CD4-positive, alpha-beta T cell treated with Interferon gamma for 1 hour (primary cell): ENCODE data around the gene TNN.

Experiments used
- DNase-seq: peaks from one replicate; pipeline ENCODE4 v3.0.0-alpha.2; 2020

Gene TNN

DNA sequence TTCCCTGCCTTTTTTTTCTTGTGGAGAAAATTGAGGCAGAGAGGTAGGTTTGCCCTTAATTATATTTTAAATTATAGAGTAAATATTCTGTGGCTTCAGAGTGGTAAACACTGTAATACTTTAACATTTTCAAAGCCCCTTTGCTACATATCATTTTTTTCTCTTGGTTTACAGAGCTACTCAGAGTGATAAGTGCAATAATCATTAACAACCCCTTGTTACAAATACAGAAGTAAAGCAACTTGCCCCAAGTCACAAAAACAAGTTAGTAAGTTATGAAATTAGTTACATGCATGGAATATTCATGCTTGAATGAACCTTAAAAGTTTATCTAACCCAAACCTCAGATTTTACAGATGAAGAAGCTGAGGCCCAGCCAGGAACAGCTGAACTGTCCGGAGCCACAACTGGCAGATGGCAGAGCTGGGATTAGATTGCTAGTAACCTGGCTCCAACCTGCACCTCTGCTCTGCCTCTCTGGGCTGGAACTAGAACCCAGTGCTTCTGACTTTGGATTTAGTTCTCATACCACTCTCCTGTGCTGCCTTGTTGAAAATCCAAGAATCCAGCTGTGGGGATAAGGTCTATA, 48.7 kb downstream of the TNN start:
- DNase-seq: no peak

DNA sequence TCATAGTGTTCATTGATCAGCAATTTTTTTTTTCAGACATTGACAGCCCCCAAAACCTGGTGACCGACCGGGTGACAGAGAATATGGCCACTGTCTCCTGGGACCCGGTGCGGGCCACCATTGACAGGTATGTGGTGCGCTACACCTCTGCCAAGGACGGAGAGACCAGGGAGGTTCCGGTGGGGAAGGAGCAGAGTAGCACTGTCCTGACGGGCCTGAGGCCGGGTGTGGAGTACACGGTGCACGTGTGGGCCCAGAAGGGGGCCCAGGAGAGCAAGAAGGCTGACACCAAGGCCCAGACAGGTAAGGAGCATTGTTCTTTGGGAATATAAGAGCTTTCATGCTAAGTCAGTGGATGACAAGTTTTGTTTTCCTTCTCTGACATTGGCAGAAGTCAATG, 49.3 kb downstream of the TNN start:
- DNase-seq: no peak

DNA sequence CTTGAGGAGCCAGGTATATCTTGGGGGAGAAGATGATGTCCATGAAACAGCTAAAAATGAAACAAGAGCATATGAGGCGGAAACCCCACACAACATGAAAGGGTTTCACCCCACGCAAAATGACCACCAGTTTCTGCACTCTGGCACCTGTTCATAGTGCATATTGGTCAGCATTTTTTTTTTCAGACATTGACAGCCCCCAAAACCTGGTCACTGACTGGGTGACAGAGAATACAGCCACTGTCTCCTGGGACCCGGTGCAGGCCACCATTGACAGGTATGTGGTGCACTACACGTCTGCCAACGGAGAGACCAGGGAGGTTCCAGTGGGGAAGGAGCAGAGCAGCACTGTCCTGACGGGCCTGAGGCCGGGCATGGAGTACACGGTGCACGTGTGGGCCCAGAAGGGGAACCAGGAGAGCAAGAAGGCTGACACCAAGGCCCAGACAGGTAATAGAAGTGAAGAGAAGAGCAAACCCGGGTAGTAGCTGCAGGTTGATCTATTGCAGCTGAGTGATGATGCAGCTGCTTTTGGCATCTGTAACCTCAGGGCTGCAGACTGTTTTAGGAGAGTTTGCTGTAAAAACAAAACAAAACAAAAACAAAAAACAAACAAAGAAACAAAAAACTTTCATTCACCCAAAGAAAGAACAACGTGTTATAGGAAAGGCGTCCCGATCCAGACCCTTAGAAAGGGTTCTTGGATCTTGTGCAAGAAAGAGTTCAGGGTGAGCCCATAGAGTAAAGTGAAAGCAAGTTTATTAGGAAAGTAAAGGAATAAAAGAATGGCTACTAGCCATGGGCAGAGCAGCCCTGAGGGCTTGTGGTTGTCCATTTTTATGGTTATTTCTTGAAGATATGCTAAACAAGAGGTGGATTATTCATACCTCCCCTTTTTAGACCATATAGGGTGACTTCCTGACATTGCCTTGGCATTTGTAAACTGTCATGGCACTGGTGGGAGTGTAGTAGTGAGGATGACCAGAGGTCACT, 51.0 kb downstream of the TNN start:
- no peak for DNase-seq

DNA sequence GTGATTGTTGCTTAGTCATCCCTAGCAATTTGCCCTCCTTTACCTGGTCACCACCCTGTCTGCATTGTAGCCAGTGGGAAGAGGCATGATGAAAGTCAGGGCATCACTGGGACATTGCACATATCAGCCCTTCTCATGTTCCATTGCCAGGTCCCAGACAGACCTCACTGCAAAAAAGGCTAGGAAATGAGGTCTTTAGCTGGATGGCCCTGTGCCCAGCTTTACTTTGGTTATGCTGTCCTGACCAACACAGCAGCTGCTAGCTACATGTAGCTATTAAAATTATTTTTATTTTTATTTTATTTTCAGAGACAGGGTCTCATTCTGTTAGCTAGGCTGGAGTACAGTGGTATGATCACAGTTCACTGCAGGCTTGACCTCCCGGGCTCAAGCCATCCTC, 52.9 kb downstream of the TNN start:
- DNase-seq: no peak

DNA sequence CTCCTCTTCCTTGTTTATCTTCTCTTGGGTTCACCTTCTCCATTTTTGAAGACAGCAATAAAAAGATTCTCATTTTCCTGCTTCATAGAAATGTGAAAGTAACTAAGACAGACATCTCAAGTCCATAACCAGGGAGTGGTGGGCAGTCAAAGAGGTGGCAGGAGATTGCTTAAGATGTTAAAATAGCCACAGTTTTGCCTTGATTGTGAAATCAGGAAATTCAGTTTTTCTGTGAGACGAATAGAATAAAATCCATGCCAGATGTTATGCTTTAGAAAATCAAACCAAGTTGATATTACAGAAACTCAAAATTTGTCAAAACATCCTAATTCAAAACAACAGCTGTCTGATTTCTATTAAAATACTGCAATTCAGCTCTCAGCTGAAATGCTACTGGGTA, 57.2 kb downstream of the TNN start:
- no peak for DNase-seq

DNA sequence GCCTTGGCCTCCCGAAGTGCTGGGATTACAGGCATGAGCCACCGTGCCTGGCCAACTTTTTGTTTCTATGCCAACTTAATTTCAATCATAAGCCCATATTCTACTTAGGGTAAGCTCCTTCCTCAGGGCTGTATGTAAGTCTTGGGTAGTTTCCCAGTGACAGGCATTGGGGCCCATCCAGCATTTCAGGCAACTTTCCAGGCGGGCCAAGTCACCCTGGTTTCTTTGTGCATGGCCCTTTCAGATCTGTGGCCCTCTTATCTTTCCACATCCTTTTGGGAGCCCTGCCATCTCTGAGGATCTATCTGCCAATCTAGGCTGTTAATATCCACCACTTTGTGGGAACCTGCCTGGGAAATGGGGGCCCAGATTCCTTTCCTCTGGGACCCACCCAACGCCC, 58.7 kb downstream of the TNN start:
- DNase-seq: no peak

DNA sequence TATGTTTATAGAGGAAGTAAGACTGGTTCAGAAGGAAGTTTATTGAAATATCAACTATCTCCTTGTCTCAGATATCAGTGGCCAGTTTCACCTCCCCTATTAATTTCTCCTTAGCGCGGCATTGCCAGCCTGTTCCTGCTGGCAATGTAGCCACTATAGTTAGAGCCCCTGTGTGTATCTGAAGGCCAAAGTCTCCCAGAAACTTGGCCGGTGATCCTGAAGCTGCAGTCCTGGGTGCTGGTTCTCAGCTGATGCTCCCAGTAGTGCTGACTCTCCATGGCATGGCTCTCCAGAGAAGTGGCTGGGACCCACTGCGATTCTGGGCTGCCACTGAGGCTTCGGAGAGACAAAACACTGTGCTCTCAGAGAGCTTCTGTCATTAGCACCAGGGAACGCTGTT, 59.9 kb downstream of the TNN start:
- no peak for DNase-seq

DNA sequence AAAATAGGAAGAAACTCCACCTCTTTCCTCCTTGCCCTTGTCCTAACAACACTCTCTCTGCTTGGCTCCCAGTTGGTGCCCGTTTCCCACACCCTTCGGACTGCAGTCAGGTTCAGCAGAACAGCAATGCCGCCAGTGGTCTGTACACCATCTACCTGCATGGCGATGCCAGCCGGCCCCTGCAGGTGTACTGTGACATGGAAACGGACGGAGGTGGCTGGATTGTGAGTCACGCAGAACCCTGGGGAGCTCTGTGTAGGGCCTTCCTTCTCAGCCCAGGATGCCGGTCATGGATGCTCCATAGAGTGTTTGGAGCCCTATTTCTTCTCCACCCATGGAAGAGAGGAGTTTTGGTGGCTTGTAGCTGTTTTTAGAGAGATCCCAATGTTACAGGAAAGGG, 60.9 kb downstream of the TNN start:
- no peak for DNase-seq

DNA sequence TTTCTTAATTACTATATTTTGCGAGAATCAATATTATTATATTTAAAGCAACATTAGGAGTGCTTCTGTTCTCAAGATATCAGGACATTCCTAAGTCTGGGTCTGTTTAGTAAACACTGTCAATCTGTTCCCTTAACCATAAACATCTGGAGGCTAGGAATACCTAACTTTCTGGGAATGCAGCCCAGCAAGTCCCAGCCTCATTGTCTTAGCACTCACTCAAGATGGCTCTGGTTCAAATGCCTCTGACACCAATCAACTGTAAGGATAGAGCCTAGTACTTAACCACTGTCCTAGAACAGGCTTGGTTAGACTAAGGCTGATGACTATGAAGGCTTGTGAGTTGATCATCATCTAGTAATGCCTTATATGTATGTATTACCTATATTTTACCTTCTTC, 61.5 kb downstream of the TNN start:
- no peak for DNase-seq

DNA sequence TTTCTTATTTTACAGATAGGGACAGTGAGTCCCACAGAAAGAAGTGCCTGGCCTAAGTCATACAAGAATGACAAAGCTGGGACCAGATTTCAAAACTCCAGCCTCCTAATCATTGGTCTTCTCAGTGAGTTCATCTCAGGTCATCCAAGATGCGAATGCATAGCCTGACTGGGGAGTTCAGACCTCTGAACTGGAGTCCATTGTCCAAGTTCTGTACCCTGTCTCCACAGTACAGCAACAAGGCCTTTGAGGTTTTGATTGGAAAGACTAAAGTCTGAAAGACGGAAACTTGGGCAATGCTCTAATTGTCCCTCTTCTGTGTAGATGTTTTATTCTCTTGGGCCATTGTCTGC, 62.0 kb downstream of the TNN start:
- DNase-seq: no peak

DNA sequence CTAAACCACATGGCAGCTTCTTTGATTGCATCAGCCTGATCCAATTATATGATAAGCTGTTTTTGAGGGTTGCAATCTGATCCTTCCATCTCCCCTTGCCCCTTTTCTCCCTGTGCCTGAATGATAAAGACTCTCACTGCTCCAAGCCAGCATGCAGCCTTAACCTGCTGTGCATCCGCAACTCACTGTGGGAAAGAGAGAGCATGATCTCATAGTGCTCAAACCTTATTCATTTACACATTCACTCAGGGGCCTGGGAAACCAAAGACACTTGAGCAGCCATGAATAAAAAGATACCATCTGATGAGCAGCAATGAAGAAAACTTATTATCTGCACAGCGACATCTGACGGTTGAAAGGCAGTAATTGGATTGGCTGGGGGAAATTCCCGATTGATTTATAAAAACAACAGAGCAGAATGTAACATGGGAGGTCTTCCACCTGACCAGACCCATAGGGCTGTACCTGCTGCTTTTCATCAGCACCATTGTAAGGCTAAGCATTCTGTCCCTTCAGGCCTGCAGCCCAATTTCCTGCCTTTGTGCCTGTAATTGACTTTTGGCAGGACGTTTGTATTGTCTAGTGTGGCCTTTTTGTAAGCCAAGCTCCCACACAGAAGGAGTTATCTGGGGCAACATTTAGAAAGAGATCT, 62.5 kb downstream of the TNN start:
- no peak for DNase-seq

DNA sequence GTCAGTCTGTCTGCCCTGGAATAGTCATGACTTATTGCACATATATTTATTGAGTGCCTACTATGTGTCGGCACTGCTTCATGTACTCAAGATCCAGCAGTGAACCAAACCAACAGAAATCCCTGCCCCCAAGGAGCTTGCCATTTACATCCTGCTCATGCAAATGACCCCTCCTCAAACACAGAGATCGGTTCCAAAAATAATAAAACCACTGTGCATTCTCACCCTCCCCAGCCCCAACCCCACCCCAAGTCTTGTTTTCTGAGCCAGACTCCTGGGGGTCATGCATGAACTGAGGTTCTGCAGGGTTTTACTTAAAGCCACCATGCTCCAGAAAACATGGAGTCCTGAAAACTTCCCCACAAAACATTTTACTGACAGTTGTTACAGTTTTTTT, 63.0 kb downstream of the TNN start:
- DNase-seq: no peak

DNA sequence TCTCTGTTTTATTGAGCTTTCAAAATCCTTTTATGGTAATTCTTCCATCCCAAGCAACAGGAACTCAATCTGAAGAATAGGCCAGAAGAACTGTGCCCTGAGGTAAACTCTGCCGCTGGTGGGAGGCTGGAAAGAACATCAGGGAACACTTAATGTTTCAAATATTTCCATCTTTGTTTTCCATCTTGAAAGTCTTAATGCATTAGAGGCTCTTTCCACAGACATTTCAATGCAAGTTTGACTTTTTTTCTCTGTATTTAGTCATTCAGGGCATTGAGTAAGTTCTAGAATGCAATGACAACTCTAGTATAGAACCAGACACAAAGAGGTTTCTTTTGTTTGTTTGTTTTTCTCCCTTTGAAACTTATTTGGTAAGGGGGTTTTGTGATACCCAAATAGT, 63.5 kb downstream of the TNN start:
- DNase-seq: no peak

DNA sequence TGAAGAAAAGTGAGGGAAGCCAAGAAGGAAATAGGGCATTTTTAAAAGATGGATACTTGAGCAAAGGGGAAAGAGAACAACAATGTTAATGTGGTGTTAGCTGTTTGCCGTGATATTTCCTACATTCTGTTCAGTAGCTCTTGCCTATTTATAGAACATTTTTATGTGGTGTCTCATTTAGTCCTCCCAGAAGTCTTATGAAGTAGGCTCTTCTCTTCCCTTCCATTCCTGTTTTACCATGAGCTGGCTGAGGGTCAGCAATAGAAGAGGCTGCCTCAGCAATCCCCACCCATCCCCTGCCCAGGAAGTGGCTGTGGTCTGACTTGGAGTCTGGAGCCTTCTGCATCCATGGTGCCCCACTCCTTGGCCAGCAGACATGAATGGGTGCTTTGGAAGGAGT, 64.8 kb downstream of the TNN start:
- no peak for DNase-seq

DNA sequence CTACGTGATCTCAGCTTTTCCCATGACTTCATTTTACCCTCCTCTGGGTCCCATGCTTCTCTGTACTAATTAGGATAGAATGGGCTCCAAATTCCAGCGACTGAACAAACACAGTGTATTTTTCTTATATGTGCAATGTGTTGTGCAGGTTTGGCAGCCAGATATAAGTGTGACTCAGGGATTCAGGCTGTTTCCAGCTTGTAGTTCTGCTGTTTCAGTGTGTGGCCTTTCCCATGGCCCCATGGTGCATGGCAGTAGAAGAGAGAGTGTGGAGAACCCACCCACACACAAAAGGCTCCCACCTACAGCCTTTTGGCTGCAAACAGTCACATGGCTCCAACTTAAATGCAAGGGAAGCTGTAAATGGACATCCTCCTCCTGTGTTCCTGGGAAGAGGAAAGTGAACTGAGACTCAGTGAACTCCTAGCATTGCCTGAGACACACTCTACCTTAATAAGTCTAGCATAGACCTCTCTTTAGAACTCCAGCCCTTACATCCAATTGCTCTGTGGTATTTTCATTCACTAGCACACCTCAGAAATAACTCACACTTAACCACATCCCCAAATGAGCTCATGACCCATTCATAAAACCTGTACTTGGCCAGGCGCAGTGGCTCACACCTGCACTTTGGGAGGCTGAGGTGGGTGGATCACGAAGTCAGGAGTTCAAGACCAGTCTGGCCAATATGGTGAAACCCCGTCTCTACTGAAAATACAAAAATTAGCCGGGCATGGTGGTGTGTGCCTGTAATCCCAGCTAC, 66.2 kb downstream of the TNN start:
- no peak for DNase-seq

DNA sequence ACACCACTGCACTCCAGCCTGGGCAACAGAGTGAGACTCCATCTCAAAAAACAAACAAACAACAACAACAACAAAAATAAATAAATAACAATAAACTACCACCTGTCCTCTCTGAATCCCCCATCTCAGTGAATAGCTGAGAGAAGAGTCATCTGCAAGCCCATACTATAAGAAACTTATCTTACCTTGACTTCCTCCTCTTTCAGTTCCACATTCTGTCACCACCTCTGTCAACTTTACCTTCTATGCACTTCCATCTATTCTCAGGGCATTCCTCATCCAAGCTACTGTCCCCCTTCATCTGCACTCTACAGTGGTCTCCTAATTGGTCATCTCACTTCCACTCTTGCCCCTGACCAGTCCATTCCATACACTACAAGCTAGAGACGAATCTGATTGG, 66.9 kb downstream of the TNN start:
- no peak for DNase-seq

DNA sequence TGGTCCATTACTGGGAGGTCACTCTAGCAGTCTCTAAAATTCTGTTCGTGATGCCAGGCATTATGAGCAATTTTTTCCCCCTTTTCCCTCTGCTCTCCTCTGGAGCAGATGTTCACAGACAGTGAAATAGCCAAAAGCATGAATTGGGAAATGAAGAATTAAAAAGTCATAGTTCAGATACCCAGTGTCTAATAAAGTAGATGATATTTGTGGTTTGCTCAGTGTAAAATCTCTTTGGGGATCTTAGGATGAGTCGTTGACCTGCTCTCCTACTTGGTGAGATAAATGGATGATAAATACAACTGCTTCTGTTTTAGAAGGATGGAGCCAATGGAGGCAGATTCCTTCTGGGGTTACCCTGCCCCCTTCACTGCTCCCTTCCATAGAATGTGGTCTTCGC, 68.6 kb downstream of the TNN start:
- no peak for DNase-seq

DNA sequence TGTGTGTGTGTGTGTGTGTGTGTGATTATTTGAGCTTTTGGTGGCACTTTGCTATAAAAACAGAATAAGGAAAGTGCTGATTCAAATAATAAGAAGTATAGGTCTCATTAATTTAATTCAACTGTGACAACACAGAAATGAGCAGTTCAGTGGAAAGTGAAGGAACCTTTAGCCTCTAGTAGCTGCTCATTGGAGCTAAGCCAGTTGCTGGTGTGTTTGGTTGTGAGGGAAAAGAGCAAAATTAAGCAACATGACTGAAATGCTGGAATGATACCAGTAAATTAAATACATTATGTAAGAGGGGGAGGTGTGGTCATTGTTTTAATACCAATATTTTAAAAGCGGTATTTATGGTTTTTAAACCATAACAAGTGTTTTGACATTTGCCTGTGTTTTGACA, 69.7 kb downstream of the TNN start:
- no peak for DNase-seq

DNA sequence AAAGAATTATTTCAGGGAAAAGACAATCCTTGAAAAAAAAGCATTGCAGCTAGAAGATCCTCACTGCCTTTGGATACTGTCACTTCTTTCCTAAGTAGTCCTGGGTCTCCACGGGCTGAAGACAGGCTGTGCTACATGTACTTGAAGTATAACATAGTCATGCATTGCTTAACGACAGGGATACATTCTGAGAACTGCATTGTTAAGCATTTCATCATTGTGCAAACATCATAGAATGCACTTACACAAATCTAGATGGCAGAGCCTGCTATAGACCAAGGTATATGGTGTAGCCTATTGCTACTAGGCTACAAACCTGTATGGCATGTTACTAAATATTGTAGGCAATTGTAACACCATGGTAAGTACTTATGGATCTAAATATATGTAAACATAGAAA, 70.9 kb downstream of the TNN start:
- DNase-seq: no peak

DNA sequence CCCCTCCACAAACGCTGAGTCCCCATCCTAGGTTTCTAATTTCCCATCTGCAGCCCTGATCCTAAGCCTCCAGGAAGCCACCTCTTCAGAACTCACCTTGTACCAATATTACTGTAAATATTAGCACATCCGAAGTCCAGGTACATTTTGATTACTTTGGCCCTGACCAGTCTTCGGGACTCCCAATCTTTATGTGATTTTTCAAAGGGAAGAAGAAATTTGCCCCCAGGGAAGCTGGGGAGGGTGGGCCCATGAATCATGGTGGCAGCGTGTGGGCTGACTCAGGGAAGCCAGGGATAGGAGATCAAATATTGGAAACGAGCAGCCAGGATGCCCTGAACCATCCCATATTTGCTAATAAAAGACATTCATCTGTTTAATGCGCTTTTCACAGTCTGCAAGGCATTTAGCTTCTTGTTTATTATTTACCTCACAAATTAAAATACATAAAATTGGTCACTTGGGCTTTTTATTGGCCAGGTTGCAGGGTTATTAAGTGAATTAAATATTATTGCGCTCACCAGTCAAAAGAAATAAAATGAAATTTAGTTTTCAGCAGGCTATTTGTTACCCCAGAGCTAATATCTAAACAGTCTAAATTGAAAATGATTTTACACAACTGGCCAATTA, 78.4 kb downstream of the TNN start:
- no peak for DNase-seq

DNA sequence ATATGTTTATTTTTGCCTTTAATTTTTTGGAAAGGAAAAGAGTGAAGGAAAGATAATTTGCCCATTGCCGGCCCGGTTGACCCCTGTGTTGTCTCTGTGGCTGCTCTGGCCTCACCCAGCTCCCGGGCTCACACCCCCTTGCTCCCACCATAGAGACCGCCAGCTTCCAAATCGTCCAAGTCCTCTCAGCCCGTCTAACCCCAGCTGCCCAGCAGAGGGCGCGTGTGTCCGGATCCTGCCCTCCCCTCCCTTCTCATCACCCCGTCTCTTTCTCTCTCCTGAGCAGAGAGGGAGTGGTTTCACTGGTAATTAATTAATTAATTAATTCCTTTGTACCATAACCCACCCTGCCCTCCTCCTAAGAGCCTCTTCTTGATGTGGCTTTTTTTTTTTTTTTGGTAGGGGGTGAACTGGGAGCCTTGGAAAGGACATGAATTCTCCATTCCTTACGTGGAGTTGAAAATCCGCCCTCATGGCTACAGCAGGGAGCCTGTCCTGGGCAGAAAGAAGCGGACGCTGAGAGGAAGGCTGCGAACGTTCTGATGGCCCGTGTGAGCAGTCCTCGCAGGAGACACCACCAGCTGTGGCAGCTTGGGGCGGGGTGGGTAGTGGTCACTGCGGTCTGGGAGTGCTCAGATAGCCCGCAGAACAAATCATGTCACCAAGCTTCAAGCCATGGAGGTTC, 79.0 kb downstream of the TNN start:
- peak; percentile 51 for DNase-seq

DNA sequence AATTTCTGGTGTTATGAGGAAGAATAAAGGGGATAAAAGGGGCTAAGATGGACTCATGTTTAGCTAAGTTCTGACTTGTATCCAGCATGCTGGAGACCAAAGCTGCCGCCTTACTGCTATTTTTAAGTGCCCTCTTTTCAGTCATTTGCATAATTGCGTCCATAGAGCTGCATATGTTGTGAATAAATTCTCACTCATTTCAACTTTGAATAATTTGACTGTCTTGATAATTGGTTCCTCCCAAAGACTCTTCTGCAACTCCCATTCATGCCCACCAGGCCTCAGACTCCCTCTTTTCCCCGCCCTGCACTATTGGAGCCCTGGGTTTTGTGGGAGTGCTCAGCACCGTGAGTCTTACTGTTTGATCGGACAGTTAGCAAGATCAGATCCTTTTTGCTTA, 79.9 kb downstream of the TNN start:
- no peak for DNase-seq
